GM23338 (cell line): ENCODE measurements around the gene RBM42. TPM values are rescaled to one million over a fixed set of nuclear protein-coding genes. Genes with fewer than 3 reads are reported as not detected.

Source experiments
- ATAC-seq: fragments of 200-7000 bp; cut with Tn5 transposase; 3 replicates; pipeline ENCODE4 v1.9.1; 2020
- DNase-seq: peaks from one replicate; pipeline ENCODE4 v3.0.0-alpha.2; 2015; ENCODE audit warnings: low spot score
- H2AFZ ChIP-seq: fragments of 200-600 bp; sonication (generic); 2 replicates; pipeline ENCODE4 v1.8.0; 2016; ENCODE audit warnings: antibody characterized with exemption, mild to moderate bottlenecking, moderate library complexity
- H3F3A ChIP-seq: fragments of 200-600 bp; sonication (generic); replicated peaks from 2 replicates; pipeline ENCODE4 v1.8.0; 2017; ENCODE audit warnings: antibody characterized with exemption, mixed run types, low read depth
- H3K27ac ChIP-seq: fragments of 200-600 bp; sonication (generic); 2 replicates; pipeline ENCODE4 v1.6.1; 2016; ENCODE audit warnings: low read depth
- H3K27me3 ChIP-seq: fragments of 200-600 bp; sonication (generic); 2 replicates; pipeline ENCODE4 v1.8.0; 2016; ENCODE audit warnings: mild to moderate bottlenecking, mixed run types, moderate library complexity; ENCODE audit not compliant: insufficient read depth
- H3K36me3 ChIP-seq: fragments of 200-600 bp; sonication (generic); 2 replicates; pipeline ENCODE4 v1.8.0; 2016; ENCODE audit warnings: mild to moderate bottlenecking; ENCODE audit not compliant: insufficient read depth
- H3K4me1 ChIP-seq: fragments of 200-600 bp; sonication (generic); 2 replicates; pipeline ENCODE4 v1.8.0; 2016; ENCODE audit warnings: mild to moderate bottlenecking, moderate library complexity; ENCODE audit not compliant: insufficient read depth
- H3K4me2 ChIP-seq: fragments of 200-600 bp; sonication (generic); 2 replicates; pipeline ENCODE4 v1.7.1; 2017; ENCODE audit warnings: mixed run types
- H3K4me3 ChIP-seq: fragments of 200-600 bp; sonication (generic); 2 replicates; pipeline ENCODE4 v1.6.1; 2016; ENCODE audit warnings: mixed run types
- H3K79me2 ChIP-seq: fragments of 200-600 bp; sonication (generic); replicated peaks from 2 replicates; pipeline ENCODE4 v1.8.0; 2017; ENCODE audit warnings: mild to moderate bottlenecking; ENCODE audit not compliant: insufficient read depth
- H3K9me2 ChIP-seq: fragments of 200-600 bp; sonication (generic); 2 replicates; pipeline ENCODE4 v1.8.0; 2017; ENCODE audit not compliant: insufficient read depth
- H4K20me1 ChIP-seq: fragments of 200-600 bp; sonication (generic); replicated peaks from 2 replicates; pipeline ENCODE4 v1.8.0; 2017; ENCODE audit warnings: mild to moderate bottlenecking; ENCODE audit not compliant: insufficient read depth
- H3K27ac Mint-ChIP-seq: 2 replicates; pipeline ENCODE4 v1.8.0; 2020; ENCODE audit warnings: inconsistent platforms, mild to moderate bottlenecking, moderate library complexity, mixed read lengths
- H3K27me3 Mint-ChIP-seq: 3 replicates; pipeline ENCODE4 v1.8.0; 2022; ENCODE audit warnings: low read depth, mild to moderate bottlenecking, moderate library complexity, mixed read lengths, inconsistent platforms; ENCODE audit not compliant: insufficient read depth, poor library complexity
- H3K36me3 Mint-ChIP-seq: 3 replicates; pipeline ENCODE4 v1.8.0; 2021; ENCODE audit warnings: low read depth, mild to moderate bottlenecking, inconsistent platforms, moderate library complexity, mixed read lengths
- H3K4me1 Mint-ChIP-seq: 3 replicates; pipeline ENCODE4 v1.8.0; 2020; ENCODE audit warnings: mild to moderate bottlenecking, inconsistent platforms, mixed read lengths
- H3K4me3 Mint-ChIP-seq: 3 replicates; pipeline ENCODE4 v1.8.0; 2021; ENCODE audit warnings: moderate library complexity, mild to moderate bottlenecking, inconsistent platforms, mixed read lengths
- H3K9me3 Mint-ChIP-seq: 3 replicates; pipeline ENCODE4 v1.8.0; 2020; ENCODE audit warnings: moderate library complexity, mild to moderate bottlenecking, inconsistent platforms, mixed read lengths
- EZH2 ChIP-seq: fragments of 200-600 bp; sonication (generic); IDR thresholded peaks from one replicate; pipeline ENCODE4 v1.8.0; 2017; ENCODE audit warnings: antibody characterized with exemption, mild to moderate bottlenecking, low read depth; ENCODE audit not compliant: unreplicated experiment
- EZH2phosphoT487 ChIP-seq: fragments of 200-600 bp; sonication (generic); IDR thresholded peaks from one replicate; pipeline ENCODE4 v1.8.1; 2018; ENCODE audit warnings: antibody characterized with exemption; ENCODE audit not compliant: unreplicated experiment
- JUNB ChIP-seq: IDR thresholded peaks from one replicate; pipeline ENCODE4 v1.6.1; 2016; ENCODE audit warnings: antibody characterized with exemption; ENCODE audit not compliant: unreplicated experiment
- NANOG ChIP-seq: IDR thresholded peaks from 2 replicates; pipeline ENCODE4 v1.6.1; 2016; ENCODE audit warnings: antibody characterized with exemption, borderline replicate concordance
- POLR2AphosphoS5 ChIP-seq: IDR thresholded peaks from 2 replicates; pipeline ENCODE4 v1.6.1; 2016; ENCODE audit warnings: antibody characterized with exemption, low read depth
- ZNF114 ChIP-seq: fragments of 250-450 bp; sonication (Bioruptor Pico); IDR thresholded peaks from 2 replicates; pipeline ENCODE4 v1.5.0; 2020; ENCODE audit warnings: mild to moderate bottlenecking, moderate library complexity
- polyA plus RNA-seq: library from polyadenylated mRNA; unstranded; fragments of >200 nt; fragmentation: Nextera tagmentation; extraction: Ambion mirVana; gene quantifications from 2 replicates; pipeline ENCODE4 v1.2.1, GENCODE V29; 2016
- total RNA-seq: library from RNA; depleted of rRNA; stranded (reverse); fragments of >200 nt; shearing (Covaris generic); gene quantifications from 2 replicates; pipeline ENCODE4 v1.2.3, GENCODE V29; 2014
- TF ChIP-seq, protein P1 (sequence below): IDR thresholded peaks from 2 replicates; pipeline ENCODE4 v1.6.1; 2016; ENCODE audit warnings: antibody characterized with exemption
- TF ChIP-seq, protein P2 (sequence below): IDR thresholded peaks from one replicate; pipeline ENCODE4 v1.6.1; 2018; ENCODE audit warnings: antibody characterized with exemption; ENCODE audit not compliant: unreplicated experiment

The RBM42 gene
- total and polyA plus RNA-seq, 2 experiments from 2014 or later: 74.7 to 82.9 TPM

- H2AFZ ChIP-seq: peak overlapping the region; percentile 58; the same call in 1 of the 2 replicates
- no peaks in the 10 kb centered on the region for H3K9me2 ChIP-seq
- H3K36me3 ChIP-seq: 0 out of 2 replicates have a peak, but pooled peaks cover 2% of the 10 kb centered on the region
- Mint-ChIP-seq H3K9me3 (no peaks in the 10 kb centered on the region), H3K27ac (peak overlapping the region; percentile 96), H3K4me3 (peak overlapping the region; percentile 98), H3K4me1 (peaks cover 6% of the 10 kb centered on the region; the same call in 1 of the 3 replicates), H3K36me3 (peaks cover 29% of the 10 kb centered on the region), H3K27me3 (peaks cover 4% of the 10 kb centered on the region)
- H3K79me2 ChIP-seq: peaks cover 11% of the 10 kb centered on the region
- H3K4me3 ChIP-seq: peak overlapping the region; percentile 57
- H4K20me1 ChIP-seq: no peaks in the 10 kb centered on the region
- DNase-seq: no peak
- TF ChIP-seq EZH2phosphoT487 (no peak), JUNB (no peak), POLR2AphosphoS5 (no peak), ZNF114 (CRISPR knock-in tag) (no peak), NANOG (no peak), EZH2 (no peak)
- TF ChIP-seq, protein P1, sequence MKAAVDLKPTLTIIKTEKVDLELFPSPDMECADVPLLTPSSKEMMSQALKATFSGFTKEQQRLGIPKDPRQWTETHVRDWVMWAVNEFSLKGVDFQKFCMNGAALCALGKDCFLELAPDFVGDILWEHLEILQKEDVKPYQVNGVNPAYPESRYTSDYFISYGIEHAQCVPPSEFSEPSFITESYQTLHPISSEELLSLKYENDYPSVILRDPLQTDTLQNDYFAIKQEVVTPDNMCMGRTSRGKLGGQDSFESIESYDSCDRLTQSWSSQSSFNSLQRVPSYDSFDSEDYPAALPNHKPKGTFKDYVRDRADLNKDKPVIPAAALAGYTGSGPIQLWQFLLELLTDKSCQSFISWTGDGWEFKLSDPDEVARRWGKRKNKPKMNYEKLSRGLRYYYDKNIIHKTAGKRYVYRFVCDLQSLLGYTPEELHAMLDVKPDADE: no peak
- TF ChIP-seq, protein P2, sequence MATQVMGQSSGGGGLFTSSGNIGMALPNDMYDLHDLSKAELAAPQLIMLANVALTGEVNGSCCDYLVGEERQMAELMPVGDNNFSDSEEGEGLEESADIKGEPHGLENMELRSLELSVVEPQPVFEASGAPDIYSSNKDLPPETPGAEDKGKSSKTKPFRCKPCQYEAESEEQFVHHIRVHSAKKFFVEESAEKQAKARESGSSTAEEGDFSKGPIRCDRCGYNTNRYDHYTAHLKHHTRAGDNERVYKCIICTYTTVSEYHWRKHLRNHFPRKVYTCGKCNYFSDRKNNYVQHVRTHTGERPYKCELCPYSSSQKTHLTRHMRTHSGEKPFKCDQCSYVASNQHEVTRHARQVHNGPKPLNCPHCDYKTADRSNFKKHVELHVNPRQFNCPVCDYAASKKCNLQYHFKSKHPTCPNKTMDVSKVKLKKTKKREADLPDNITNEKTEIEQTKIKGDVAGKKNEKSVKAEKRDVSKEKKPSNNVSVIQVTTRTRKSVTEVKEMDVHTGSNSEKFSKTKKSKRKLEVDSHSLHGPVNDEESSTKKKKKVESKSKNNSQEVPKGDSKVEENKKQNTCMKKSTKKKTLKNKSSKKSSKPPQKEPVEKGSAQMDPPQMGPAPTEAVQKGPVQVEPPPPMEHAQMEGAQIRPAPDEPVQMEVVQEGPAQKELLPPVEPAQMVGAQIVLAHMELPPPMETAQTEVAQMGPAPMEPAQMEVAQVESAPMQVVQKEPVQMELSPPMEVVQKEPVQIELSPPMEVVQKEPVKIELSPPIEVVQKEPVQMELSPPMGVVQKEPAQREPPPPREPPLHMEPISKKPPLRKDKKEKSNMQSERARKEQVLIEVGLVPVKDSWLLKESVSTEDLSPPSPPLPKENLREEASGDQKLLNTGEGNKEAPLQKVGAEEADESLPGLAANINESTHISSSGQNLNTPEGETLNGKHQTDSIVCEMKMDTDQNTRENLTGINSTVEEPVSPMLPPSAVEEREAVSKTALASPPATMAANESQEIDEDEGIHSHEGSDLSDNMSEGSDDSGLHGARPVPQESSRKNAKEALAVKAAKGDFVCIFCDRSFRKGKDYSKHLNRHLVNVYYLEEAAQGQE: no peak
- H3K27me3 ChIP-seq: no peaks in the 10 kb centered on the region
- H3F3A ChIP-seq: 0 out of 2 replicates have a peak, but pooled peaks cover 2% of the 10 kb centered on the region
- peaks cover 8% of the 10 kb centered on the region for H3K4me1 ChIP-seq
- peak overlapping the region; percentile 76 for H3K4me2 ChIP-seq
- H3K27ac ChIP-seq: peak overlapping the region; percentile 50
- ATAC-seq: no peak
Observed at GRCh38 chr19:35628264-35628564, 622 bp upstream of the RBM42 start.

DNA sequence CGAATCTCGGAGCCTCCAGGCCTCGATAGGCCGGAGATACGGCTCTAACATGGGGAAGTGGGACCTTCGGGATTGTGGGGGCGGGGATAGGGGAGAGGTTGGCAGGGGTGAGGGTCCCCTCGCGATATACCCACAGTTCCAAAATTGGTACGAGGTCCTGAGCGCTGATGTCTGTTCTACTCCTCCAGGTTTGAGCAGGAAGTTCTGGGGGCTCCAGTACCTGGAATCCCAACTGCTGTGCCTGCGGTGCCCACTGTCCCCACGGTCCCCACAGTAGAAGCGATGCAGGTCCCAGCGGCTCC is 447 bp downstream of the RBM42 start:
- peak overlapping the region; percentile 50; the same call in 1 of the 2 replicates for H2AFZ ChIP-seq

More for the DNA sequence above, 447 bp downstream of the RBM42 start:
- Mint-ChIP-seq H3K27me3 (peaks cover 4% of the 10 kb centered on the region), H3K36me3 (peaks cover 35% of the 10 kb centered on the region), H3K4me3 (peak overlapping the region; percentile 98), H3K27ac (no peak overlapping the region; the same call in 1 of the 2 replicates), H3K9me3 (no peaks in the 10 kb centered on the region), H3K4me1 (peaks cover 6% of the 10 kb centered on the region; the same call in 1 of the 3 replicates)
- Histone ChIP-seq H3K9me2 (no peaks in the 10 kb centered on the region), H3K79me2 (peaks cover 11% of the 10 kb centered on the region), H3K27ac (no peak overlapping the region; the same call in 1 of the 2 replicates), H3F3A (0 out of 2 replicates have a peak, but pooled peaks cover 2% of the 10 kb centered on the region), H3K27me3 (no peaks in the 10 kb centered on the region), H4K20me1 (no peaks in the 10 kb centered on the region), H3K4me1 (peaks cover 8% of the 10 kb centered on the region), H3K36me3 (0 out of 2 replicates have a peak, but pooled peaks cover 4% of the 10 kb centered on the region), H3K4me2 (peak overlapping the region; percentile 82), H3K4me3 (peak overlapping the region; percentile 77)
- DNase-seq (no peak), ATAC-seq (no peak)
- no peak for TF ChIP-seq JUNB
- TF ChIP-seq POLR2AphosphoS5: no peak
